Upper lobe of left lung (tissue), 4 donors: ENCODE data around the gene NRXN3.

Experiments used
- POLR2AphosphoS5 ChIP-seq, 2 donors: sonication (generic); formaldehyde crosslinking; IDR thresholded peaks; one replicate each; pipeline ENCODE4 v1.5.1; 2017; ENCODE audit warnings: antibody characterized with exemption in 2 of 2
- TF ChIP-seq, protein P1 (sequence below), 6 experiments: fragments of 450-650 bp in 4 of 6; fragments of 200-600 bp in 2 of 6; sonication (generic) in 2 of 6; IDR thresholded peaks; one replicate each; pipeline ENCODE4 v1.5.1; 2016 to 2019; ENCODE audit warnings: antibody characterized with exemption in 6 of 6

DNA sequence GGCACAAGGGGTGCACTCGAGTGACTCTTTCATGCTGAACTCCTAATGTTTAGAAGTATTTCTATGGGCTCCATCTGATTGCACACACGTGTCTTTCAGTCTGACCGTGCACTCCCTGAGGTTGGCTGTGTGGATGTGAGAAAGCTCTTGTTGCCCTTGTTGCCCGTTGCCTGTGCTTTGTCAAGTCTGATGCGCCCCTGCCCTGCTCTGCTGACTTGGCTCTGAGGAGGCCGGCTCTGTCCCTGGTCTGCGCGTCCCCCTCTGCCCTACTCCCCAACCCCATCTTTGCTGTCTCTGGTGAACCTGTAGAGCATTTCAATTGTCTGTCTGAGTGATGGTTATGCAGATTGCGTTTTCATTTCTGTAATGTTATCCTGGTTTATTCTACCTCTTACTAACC lies 802.3 kb downstream of the NRXN3 start:
- TF ChIP-seq, protein P1, sequence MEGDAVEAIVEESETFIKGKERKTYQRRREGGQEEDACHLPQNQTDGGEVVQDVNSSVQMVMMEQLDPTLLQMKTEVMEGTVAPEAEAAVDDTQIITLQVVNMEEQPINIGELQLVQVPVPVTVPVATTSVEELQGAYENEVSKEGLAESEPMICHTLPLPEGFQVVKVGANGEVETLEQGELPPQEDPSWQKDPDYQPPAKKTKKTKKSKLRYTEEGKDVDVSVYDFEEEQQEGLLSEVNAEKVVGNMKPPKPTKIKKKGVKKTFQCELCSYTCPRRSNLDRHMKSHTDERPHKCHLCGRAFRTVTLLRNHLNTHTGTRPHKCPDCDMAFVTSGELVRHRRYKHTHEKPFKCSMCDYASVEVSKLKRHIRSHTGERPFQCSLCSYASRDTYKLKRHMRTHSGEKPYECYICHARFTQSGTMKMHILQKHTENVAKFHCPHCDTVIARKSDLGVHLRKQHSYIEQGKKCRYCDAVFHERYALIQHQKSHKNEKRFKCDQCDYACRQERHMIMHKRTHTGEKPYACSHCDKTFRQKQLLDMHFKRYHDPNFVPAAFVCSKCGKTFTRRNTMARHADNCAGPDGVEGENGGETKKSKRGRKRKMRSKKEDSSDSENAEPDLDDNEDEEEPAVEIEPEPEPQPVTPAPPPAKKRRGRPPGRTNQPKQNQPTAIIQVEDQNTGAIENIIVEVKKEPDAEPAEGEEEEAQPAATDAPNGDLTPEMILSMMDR (IDR thresholded peaks at IDR 0.05), result no peak
- TF ChIP-seq POLR2AphosphoS5 (IDR thresholded peaks at IDR 0.05), result no peak
